ENCODE results near the gene HEBP1. TPM values are rescaled to one million over a fixed set of nuclear protein-coding genes. Genes with fewer than 3 reads are reported as not detected.

The HEBP1 gene
- total RNA-seq, 1 donor from 2014 or later = 47.6 TPM

- intact Hi-C loops (cut with DNase I) = no loop called here
- TF ChIP-seq POLR2A (IDR thresholded peaks at IDR 0.05) (no peak), CTCF (IDR thresholded peaks at IDR 0.05) (no peak), POLR2AphosphoS5 (IDR thresholded peaks at IDR 0.05; ENCODE audit: insufficient read depth in 1 of 2, low read depth in 1 of 2) (no peak)
- peak overlapping the region; percentile 82 for H3K27ac ChIP-seq
- H3K4me3 ChIP-seq = no peak overlapping the region
- peaks cover 0 to 9% of the 10 kb centered on the region in 2 donors for H3K36me3 ChIP-seq
- DNase-seq (ENCODE audit: extremely low spot score in 2 of 2) = no peak
- peaks cover 44% of the 10 kb centered on the region for H3K4me1 ChIP-seq
- no peaks in the 10 kb centered on the region for H3K27me3 ChIP-seq
- H3K9me3 ChIP-seq = no peaks in the 10 kb centered on the region
These were observed 6.7 kb downstream of the HEBP1 start for GRCh38 chr12:12993367-12993766.

- Histone ChIP-seq H3K27ac (peak overlapping the region; percentile 82), H3K4me3 (peak overlapping the region; percentile 1 to 13), H3K27me3 (no peaks in the 10 kb centered on the region), H3K9me3 (no peaks in the 10 kb centered on the region), H3K36me3 (peaks cover 0 to 16% of the 10 kb centered on the region in 2 donors), H3K4me1 (peaks cover 36% of the 10 kb centered on the region)
- no peak for TF ChIP-seq POLR2A (IDR thresholded peaks at IDR 0.05)
- peak in 1 of 2 donors; percentile 11 for TF ChIP-seq POLR2AphosphoS5 (IDR thresholded peaks at IDR 0.05; ENCODE audit: insufficient read depth in 1 of 2, low read depth in 1 of 2)
- no peak for TF ChIP-seq CTCF (IDR thresholded peaks at IDR 0.05)
- intact Hi-C loops (cut with DNase I) = no loop called here
- no peak for DNase-seq (ENCODE audit: extremely low spot score in 2 of 2)
These were observed 7.5 kb downstream of the HEBP1 start for GRCh38 chr12:12992418-12993130.

- Histone ChIP-seq H3K36me3 (peaks cover 0 to 29% of the 10 kb centered on the region in 2 donors), H3K27me3 (no peaks in the 10 kb centered on the region), H3K27ac (no peak overlapping the region), H3K4me1 (peaks cover 27% of the 10 kb centered on the region), H3K9me3 (no peaks in the 10 kb centered on the region), H3K4me3 (no peak overlapping the region)
- TF ChIP-seq CTCF (IDR thresholded peaks at IDR 0.05) (no peak), POLR2AphosphoS5 (IDR thresholded peaks at IDR 0.05; ENCODE audit: insufficient read depth in 1 of 2, low read depth in 1 of 2) (no peak), POLR2A (IDR thresholded peaks at IDR 0.05) (no peak)
- intact Hi-C loops (cut with DNase I) = no loop called here
- no peak for DNase-seq (ENCODE audit: extremely low spot score in 2 of 2)
These were observed 9.2 kb downstream of the HEBP1 start for GRCh38 chr12:12990700-12991468.

- no peaks in the 10 kb centered on the region for H3K9me3 ChIP-seq
- H3K27me3 ChIP-seq = no peaks in the 10 kb centered on the region
- no peak overlapping the region for H3K27ac ChIP-seq
- no peak overlapping the region for H3K4me3 ChIP-seq
- H3K4me1 ChIP-seq = peaks cover 16% of the 10 kb centered on the region
- intact Hi-C loops (cut with DNase I) = no loop called here
- no peak for DNase-seq (ENCODE audit: extremely low spot score in 2 of 2)
- no peak for TF ChIP-seq POLR2A (IDR thresholded peaks at IDR 0.05)
- no peak for TF ChIP-seq POLR2AphosphoS5 (IDR thresholded peaks at IDR 0.05; ENCODE audit: insufficient read depth in 1 of 2, low read depth in 1 of 2)
- peaks cover 0 to 42% of the 10 kb centered on the region in 2 donors for H3K36me3 ChIP-seq
These were observed 12.6 kb downstream of the HEBP1 start for GRCh38 chr12:12987421-12987820.

GRCh38 chr12:12986775-12987331 lies 13.2 kb downstream of the HEBP1 start:
- intact Hi-C loops (cut with DNase I) = no loop called here
- Histone ChIP-seq H3K36me3 (peaks cover 0 to 42% of the 10 kb centered on the region in 2 donors), H3K9me3 (no peaks in the 10 kb centered on the region)

More at GRCh38 chr12:12986775-12987331, 13.2 kb downstream of the HEBP1 start:
- Histone ChIP-seq H3K27me3 (no peaks in the 10 kb centered on the region), H3K4me1 (peaks cover 10% of the 10 kb centered on the region), H3K27ac (no peak overlapping the region), H3K4me3 (no peak overlapping the region)
- TF ChIP-seq POLR2AphosphoS5 (IDR thresholded peaks at IDR 0.05; ENCODE audit: insufficient read depth in 1 of 2, low read depth in 1 of 2) (no peak), CTCF (IDR thresholded peaks at IDR 0.05) (no peak), POLR2A (IDR thresholded peaks at IDR 0.05) (no peak)
- no peak for DNase-seq (ENCODE audit: extremely low spot score in 2 of 2)

Measured in vagina (tissue), 2 donors.